ENCODE data around the gene MPHOSPH9. TPM values are rescaled to one million over a fixed set of nuclear protein-coding genes. Genes with fewer than 3 reads are reported as not detected.

MPHOSPH9 gene
- total RNA-seq, 1 experiment from 2014 or later = 44.9 TPM

DNA sequence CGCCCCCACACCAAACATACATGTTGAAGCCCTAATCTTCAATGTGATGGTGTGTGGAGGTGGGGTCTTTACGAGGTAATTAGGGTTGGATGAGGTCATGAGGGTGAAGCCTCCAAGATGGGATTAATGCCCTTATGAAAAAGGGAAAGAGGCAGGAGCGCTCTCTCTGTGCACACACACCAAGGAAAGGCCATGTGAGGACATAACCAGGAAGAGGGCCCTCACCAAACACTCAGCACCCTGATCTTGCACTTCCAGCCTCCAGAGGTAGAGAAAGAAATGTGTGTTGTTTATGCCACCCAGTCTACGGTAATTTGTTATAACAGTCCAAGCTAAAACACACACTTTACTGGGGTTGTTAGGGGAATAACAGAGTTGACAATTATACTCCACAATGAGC lies 67.4 kb downstream of the MPHOSPH9 start:
- Histone ChIP-seq H3K4me2 (ENCODE audit: low read length) (no peak overlapping the region), H3K9ac (ENCODE audit: low read length) (no peak overlapping the region), H3K9me2 (ENCODE audit: insufficient read depth) (no peaks in the 10 kb centered on the region), H3K36me3 (ENCODE audit: control insufficient read depth in 1 of 2, insufficient read depth in 2 of 2, low read length in 2 of 2) (peaks cover 0 to 6% of the 10 kb centered on the region in 2 experiments; a peak in 2 of 4 replicates), H3K79me2 (ENCODE audit: insufficient read depth, low read length) (no peaks in the 10 kb centered on the region), H2AFZ (ENCODE audit: low read depth, low read length, poor library complexity, severe bottlenecking) (no peak overlapping the region), H3K27ac (ENCODE audit: low read depth, low read length) (no peak overlapping the region), H4K20me1 (ENCODE audit: insufficient read depth) (no peaks in the 10 kb centered on the region), H3K27me3 (ENCODE audit: insufficient read depth, low read length) (no peaks in the 10 kb centered on the region), H3K9me3 (ENCODE audit: control insufficient read depth in 1 of 2, insufficient read depth in 1 of 2, low read depth in 1 of 2, low read length in 2 of 2) (no peaks in the 10 kb centered on the region), H3K4me3 (replicated peaks in 1 of 2; ENCODE audit: low read depth in 1 of 2, low read length in 2 of 2) (no peak overlapping the region), H3K4me1 (ENCODE audit: control insufficient read depth in 1 of 2, insufficient read depth in 2 of 2, low read length in 2 of 2) (peaks cover 2 to 4% of the 10 kb centered on the region in 2 experiments; a peak in 2 of 4 replicates)
- ChIA-PET CTCF (no interaction called here), POLR2A (no interaction called here), RAD21 (ENCODE audit: low non-redundant PET in 1 of 2, low total read pairs in 2 of 2, uncharacterized antibody in 2 of 2, unreplicated experiment in 2 of 2) (no interaction called here)
- no peak for ATAC-seq
- BruUV-seq (replicated peaks) = TSS peak; percentile 19
- no peak for DNase-seq (ENCODE audit: low read depth, low spot score)
- TF ChIP-seq POLR2AphosphoS5 (IDR thresholded peaks at IDR 0.05; ENCODE audit: low read depth, low read length) (no peak), ZFX (IDR thresholded peaks at IDR 0.05) (no peak), SP1 (IDR thresholded peaks at IDR 0.05; ENCODE audit: low read depth) (no peak), JUND (IDR thresholded peaks at IDR 0.05) (no peak), POLR2A (IDR thresholded peaks at IDR 0.05; ENCODE audit: borderline replicate concordance, extremely low read depth, insufficient read depth, insufficient read length) (no peak), TCF7L2 (IDR thresholded peaks at IDR 0.05; ENCODE audit: borderline replicate concordance, extremely low read depth, insufficient read depth, insufficient read length) (no peak), FOSL1 (IDR thresholded peaks at IDR 0.05; ENCODE audit: low read depth) (no peak), EZH2phosphoT487 (IDR thresholded peaks at IDR 0.05; ENCODE audit: borderline replicate concordance) (no peak), EGR1 (IDR thresholded peaks at IDR 0.05; ENCODE audit: low read depth) (no peak), SIN3A (IDR thresholded peaks at IDR 0.05; ENCODE audit: low read depth) (no peak), ZNF274 (IDR thresholded peaks at IDR 0.05; ENCODE audit: low read depth, low read length) (no peak), SRF (IDR thresholded peaks at IDR 0.05; ENCODE audit: low read depth) (no peak), CEBPB (IDR thresholded peaks at IDR 0.05; ENCODE audit: low read depth) (no peak), RAD21 (IDR thresholded peaks at IDR 0.05; ENCODE audit: low read depth) (no peak), YY1 (IDR thresholded peaks at IDR 0.05; ENCODE audit: extremely low read depth, insufficient replicate concordance, low read depth, low read length) (no peak)
- TF ChIP-seq, protein P1, sequence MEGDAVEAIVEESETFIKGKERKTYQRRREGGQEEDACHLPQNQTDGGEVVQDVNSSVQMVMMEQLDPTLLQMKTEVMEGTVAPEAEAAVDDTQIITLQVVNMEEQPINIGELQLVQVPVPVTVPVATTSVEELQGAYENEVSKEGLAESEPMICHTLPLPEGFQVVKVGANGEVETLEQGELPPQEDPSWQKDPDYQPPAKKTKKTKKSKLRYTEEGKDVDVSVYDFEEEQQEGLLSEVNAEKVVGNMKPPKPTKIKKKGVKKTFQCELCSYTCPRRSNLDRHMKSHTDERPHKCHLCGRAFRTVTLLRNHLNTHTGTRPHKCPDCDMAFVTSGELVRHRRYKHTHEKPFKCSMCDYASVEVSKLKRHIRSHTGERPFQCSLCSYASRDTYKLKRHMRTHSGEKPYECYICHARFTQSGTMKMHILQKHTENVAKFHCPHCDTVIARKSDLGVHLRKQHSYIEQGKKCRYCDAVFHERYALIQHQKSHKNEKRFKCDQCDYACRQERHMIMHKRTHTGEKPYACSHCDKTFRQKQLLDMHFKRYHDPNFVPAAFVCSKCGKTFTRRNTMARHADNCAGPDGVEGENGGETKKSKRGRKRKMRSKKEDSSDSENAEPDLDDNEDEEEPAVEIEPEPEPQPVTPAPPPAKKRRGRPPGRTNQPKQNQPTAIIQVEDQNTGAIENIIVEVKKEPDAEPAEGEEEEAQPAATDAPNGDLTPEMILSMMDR (IDR thresholded peaks at IDR 0.05 in 2 of 3, conservative IDR thresholded peaks at IDR 0.05 in 1 of 3; ENCODE audit: borderline replicate concordance in 1 of 3, insufficient read depth in 1 of 3, low read depth in 2 of 3, low read length in 2 of 3) = no peak
- TF ChIP-seq, protein P2, sequence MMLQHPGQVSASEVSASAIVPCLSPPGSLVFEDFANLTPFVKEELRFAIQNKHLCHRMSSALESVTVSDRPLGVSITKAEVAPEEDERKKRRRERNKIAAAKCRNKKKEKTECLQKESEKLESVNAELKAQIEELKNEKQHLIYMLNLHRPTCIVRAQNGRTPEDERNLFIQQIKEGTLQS (IDR thresholded peaks at IDR 0.05) = no peak
- TF ChIP-seq, protein P3, sequence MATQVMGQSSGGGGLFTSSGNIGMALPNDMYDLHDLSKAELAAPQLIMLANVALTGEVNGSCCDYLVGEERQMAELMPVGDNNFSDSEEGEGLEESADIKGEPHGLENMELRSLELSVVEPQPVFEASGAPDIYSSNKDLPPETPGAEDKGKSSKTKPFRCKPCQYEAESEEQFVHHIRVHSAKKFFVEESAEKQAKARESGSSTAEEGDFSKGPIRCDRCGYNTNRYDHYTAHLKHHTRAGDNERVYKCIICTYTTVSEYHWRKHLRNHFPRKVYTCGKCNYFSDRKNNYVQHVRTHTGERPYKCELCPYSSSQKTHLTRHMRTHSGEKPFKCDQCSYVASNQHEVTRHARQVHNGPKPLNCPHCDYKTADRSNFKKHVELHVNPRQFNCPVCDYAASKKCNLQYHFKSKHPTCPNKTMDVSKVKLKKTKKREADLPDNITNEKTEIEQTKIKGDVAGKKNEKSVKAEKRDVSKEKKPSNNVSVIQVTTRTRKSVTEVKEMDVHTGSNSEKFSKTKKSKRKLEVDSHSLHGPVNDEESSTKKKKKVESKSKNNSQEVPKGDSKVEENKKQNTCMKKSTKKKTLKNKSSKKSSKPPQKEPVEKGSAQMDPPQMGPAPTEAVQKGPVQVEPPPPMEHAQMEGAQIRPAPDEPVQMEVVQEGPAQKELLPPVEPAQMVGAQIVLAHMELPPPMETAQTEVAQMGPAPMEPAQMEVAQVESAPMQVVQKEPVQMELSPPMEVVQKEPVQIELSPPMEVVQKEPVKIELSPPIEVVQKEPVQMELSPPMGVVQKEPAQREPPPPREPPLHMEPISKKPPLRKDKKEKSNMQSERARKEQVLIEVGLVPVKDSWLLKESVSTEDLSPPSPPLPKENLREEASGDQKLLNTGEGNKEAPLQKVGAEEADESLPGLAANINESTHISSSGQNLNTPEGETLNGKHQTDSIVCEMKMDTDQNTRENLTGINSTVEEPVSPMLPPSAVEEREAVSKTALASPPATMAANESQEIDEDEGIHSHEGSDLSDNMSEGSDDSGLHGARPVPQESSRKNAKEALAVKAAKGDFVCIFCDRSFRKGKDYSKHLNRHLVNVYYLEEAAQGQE (IDR thresholded peaks at IDR 0.05; ENCODE audit: low read depth) = no peak
- TF ChIP-seq, protein P4, sequence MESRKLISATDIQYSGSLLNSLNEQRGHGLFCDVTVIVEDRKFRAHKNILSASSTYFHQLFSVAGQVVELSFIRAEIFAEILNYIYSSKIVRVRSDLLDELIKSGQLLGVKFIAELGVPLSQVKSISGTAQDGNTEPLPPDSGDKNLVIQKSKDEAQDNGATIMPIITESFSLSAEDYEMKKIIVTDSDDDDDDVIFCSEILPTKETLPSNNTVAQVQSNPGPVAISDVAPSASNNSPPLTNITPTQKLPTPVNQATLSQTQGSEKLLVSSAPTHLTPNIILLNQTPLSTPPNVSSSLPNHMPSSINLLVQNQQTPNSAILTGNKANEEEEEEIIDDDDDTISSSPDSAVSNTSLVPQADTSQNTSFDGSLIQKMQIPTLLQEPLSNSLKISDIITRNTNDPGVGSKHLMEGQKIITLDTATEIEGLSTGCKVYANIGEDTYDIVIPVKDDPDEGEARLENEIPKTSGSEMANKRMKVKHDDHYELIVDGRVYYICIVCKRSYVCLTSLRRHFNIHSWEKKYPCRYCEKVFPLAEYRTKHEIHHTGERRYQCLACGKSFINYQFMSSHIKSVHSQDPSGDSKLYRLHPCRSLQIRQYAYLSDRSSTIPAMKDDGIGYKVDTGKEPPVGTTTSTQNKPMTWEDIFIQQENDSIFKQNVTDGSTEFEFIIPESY (IDR thresholded peaks at IDR 0.05; ENCODE audit: extremely low read depth, insufficient replicate concordance, low read length) = no peak
- TF ChIP-seq, protein P5, sequence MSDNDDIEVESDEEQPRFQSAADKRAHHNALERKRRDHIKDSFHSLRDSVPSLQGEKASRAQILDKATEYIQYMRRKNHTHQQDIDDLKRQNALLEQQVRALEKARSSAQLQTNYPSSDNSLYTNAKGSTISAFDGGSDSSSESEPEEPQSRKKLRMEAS (IDR thresholded peaks at IDR 0.05) = no peak
- intact Hi-C loops (cut with micrococcal nuclease) = no loop called here

Data from HCT116 (cell line).